IPS-18c (cell line): ENCODE results near the gene ZNF608.
A peak's percentile ranks its signal among the peaks of the same experiment; 100 is the strongest.

Source experiments
- H3K4me3 ChIP-seq: 2 replicates; pipeline ENCODE4 v1.7.0; 2013; ENCODE audit warnings: low read depth, mild to moderate bottlenecking, low read length, moderate library complexity; ENCODE audit not compliant: insufficient read depth
- H3K9me3 ChIP-seq: one replicate; pipeline ENCODE4 v1.6.1; 2013; ENCODE audit warnings: mild to moderate bottlenecking, low read length, moderate library complexity; ENCODE audit not compliant: control insufficient read depth, insufficient read depth

The ZNF608 gene

GRCh38 chr5:124707520-124707919 is 38.9 kb downstream of the ZNF608 start:
- Histone ChIP-seq H3K4me3 (no peak overlapping the region), H3K9me3 (no peaks in the 10 kb centered on the region)

- H3K4me3 ChIP-seq, result peak overlapping the region; percentile 25; the same call in 1 of the 2 replicates
- no peaks in the 10 kb centered on the region for H3K9me3 ChIP-seq
Measured at GRCh38 chr5:124706729-124707361, 39.6 kb downstream of the ZNF608 start.

GRCh38 chr5:124706051-124706450 is 40.4 kb downstream of the ZNF608 start:
- no peak overlapping the region for H3K4me3 ChIP-seq
- no peaks in the 10 kb centered on the region for H3K9me3 ChIP-seq

GRCh38 chr5:124705577-124705976 is 40.9 kb downstream of the ZNF608 start:
- H3K4me3 ChIP-seq, result no peak overlapping the region
- no peaks in the 10 kb centered on the region for H3K9me3 ChIP-seq

GRCh38 chr5:124704594-124705284 is 41.7 kb downstream of the ZNF608 start:
- Histone ChIP-seq H3K9me3 (no peaks in the 10 kb centered on the region), H3K4me3 (no peak overlapping the region)

GRCh38 chr5:124703995-124704394 is 42.4 kb downstream of the ZNF608 start:
- H3K9me3 ChIP-seq, result no peaks in the 10 kb centered on the region

GRCh38 chr5:124702525-124702924 is 43.9 kb downstream of the ZNF608 start:
- Histone ChIP-seq H3K9me3 (no peaks in the 10 kb centered on the region), H3K4me3 (no peak overlapping the region)

More at GRCh38 chr5:124703995-124704394, 42.4 kb downstream of the ZNF608 start:
- H3K4me3 ChIP-seq, result no peak overlapping the region

GRCh38 chr5:124701873-124702425 is 44.5 kb downstream of the ZNF608 start:
- no peak overlapping the region for H3K4me3 ChIP-seq

GRCh38 chr5:124701016-124701415 is 45.4 kb downstream of the ZNF608 start:
- no peaks in the 10 kb centered on the region for H3K9me3 ChIP-seq
- no peak overlapping the region for H3K4me3 ChIP-seq

More at GRCh38 chr5:124701873-124702425, 44.5 kb downstream of the ZNF608 start:
- H3K9me3 ChIP-seq, result no peaks in the 10 kb centered on the region

GRCh38 chr5:124700333-124700732 is 46.1 kb downstream of the ZNF608 start:
- no peak overlapping the region for H3K4me3 ChIP-seq
- no peaks in the 10 kb centered on the region for H3K9me3 ChIP-seq

GRCh38 chr5:124698770-124699169 is 47.7 kb downstream of the ZNF608 start:
- H3K9me3 ChIP-seq, result no peaks in the 10 kb centered on the region
- H3K4me3 ChIP-seq, result no peak overlapping the region

- Histone ChIP-seq H3K9me3 (no peaks in the 10 kb centered on the region), H3K4me3 (no peak overlapping the region)
Measured at GRCh38 chr5:124697933-124698591, 48.4 kb downstream of the ZNF608 start.

GRCh38 chr5:124697501-124697900 is 48.9 kb downstream of the ZNF608 start:
- no peak overlapping the region for H3K4me3 ChIP-seq

GRCh38 chr5:124696898-124697297 is 49.5 kb downstream of the ZNF608 start:
- H3K4me3 ChIP-seq, result no peak overlapping the region
- H3K9me3 ChIP-seq, result no peaks in the 10 kb centered on the region

More at GRCh38 chr5:124697501-124697900, 48.9 kb downstream of the ZNF608 start:
- H3K9me3 ChIP-seq, result no peaks in the 10 kb centered on the region
